GM18861 (cell line): Measurements from ENCODE around the gene ITPA.

ENCODE experiments used
- ATAC-seq: cut with Tn5 transposase; IDR thresholded peaks from one replicate; pipeline ENCODE4 v1.9.1; 2021; ENCODE audit not compliant: unreplicated experiment

Gene ITPA

GRCh38 chr20:3209257-3209945 lies at the start of gene ITPA:
TSS of gene ITPA (plus strand) at chr20:3209498. CDS start at chr20:3209552, 54 bp downstream.
- ATAC-seq, result no peak

GRCh38 chr20:3160418-3160817 lies 48.9 kb upstream of the ITPA start:
- no peak for ATAC-seq

- no peak for ATAC-seq
Observed at GRCh38 chr20:3161316-3162079, 47.8 kb upstream of the ITPA start.

GRCh38 chr20:3162080-3162611 lies 47.2 kb upstream of the ITPA start:
- no peak for ATAC-seq

- ATAC-seq, result no peak
Observed at GRCh38 chr20:3163099-3164042, 45.9 kb upstream of the ITPA start.

- ATAC-seq, result no peak
Observed at GRCh38 chr20:3164043-3164762, 45.1 kb upstream of the ITPA start.

- ATAC-seq, result no peak
Observed at GRCh38 chr20:3164763-3165410, 44.4 kb upstream of the ITPA start.

GRCh38 chr20:3165473-3166337 lies 43.6 kb upstream of the ITPA start:
- no peak for ATAC-seq

- ATAC-seq, result no peak
Observed at GRCh38 chr20:3166338-3166912, 42.9 kb upstream of the ITPA start.

GRCh38 chr20:3166913-3167342 lies 42.4 kb upstream of the ITPA start:
- no peak for ATAC-seq

GRCh38 chr20:3167738-3168078 lies 41.6 kb upstream of the ITPA start:
- no peak for ATAC-seq

GRCh38 chr20:3168079-3168828 lies 41.0 kb upstream of the ITPA start:
- no peak for ATAC-seq

- ATAC-seq, result no peak
Observed at GRCh38 chr20:3168829-3169590, 40.3 kb upstream of the ITPA start.

- no peak for ATAC-seq
Observed at GRCh38 chr20:3171391-3172125, 37.7 kb upstream of the ITPA start.

GRCh38 chr20:3172126-3172932 lies 37.0 kb upstream of the ITPA start:
- no peak for ATAC-seq
